Osteoblast (primary cell): ENCODE results near the gene DCAF15. TPM values are rescaled to one million over a fixed set of nuclear protein-coding genes. Genes with fewer than 3 reads are reported as not detected.

Source experiments
- DNase-seq: peaks from one replicate; pipeline ENCODE4 v3.0.0; 2011; ENCODE audit warnings: low spot score, mixed read lengths; ENCODE audit not compliant: insufficient read length; ENCODE audit errors: missing footprints
- H2AFZ ChIP-seq: 2 replicates; pipeline ENCODE4 v1.6.0; 2011; ENCODE audit warnings: mild to moderate bottlenecking, low read length
- H3K27ac ChIP-seq: 2 replicates; pipeline ENCODE4 v1.5.1; 2011; ENCODE audit warnings: mild to moderate bottlenecking, low read depth, low read length, moderate library complexity
- H3K27me3 ChIP-seq: 2 replicates; pipeline ENCODE4 v1.6.0; 2012; ENCODE audit warnings: mild to moderate bottlenecking, control low read depth, inconsistent platforms, low read length, moderate library complexity; ENCODE audit not compliant: insufficient read depth
- H3K36me3 ChIP-seq: 2 replicates; pipeline ENCODE4 v1.5.1; 2011; ENCODE audit warnings: mild to moderate bottlenecking, low read length, control low read depth, moderate library complexity; ENCODE audit not compliant: insufficient read depth
- H3K4me1 ChIP-seq: 2 replicates; pipeline ENCODE4 v1.5.1; 2011; ENCODE audit warnings: mild to moderate bottlenecking, low read length, control low read depth, moderate library complexity; ENCODE audit not compliant: insufficient read depth
- H3K4me2 ChIP-seq: 2 replicates; pipeline ENCODE4 v1.6.0; 2011; ENCODE audit warnings: mild to moderate bottlenecking, low read length; ENCODE audit not compliant: insufficient read depth
- H3K4me3 ChIP-seq: fragments of 200-600 bp; sonication (generic); 3 replicates; pipeline ENCODE4 v1.5.1; 2012; ENCODE audit warnings: mild to moderate bottlenecking, low read length, inconsistent platforms; ENCODE audit not compliant: insufficient read depth
- H3K79me2 ChIP-seq: 2 replicates; pipeline ENCODE4 v1.6.0; 2012; ENCODE audit warnings: mild to moderate bottlenecking, low read length, control low read depth, inconsistent platforms; ENCODE audit not compliant: insufficient read depth
- H3K9me3 ChIP-seq: 2 replicates; pipeline ENCODE4 v1.5.1; 2011; ENCODE audit warnings: low read depth, low read length, control low read depth
- H4K20me1 ChIP-seq: 2 replicates; pipeline ENCODE4 v1.6.0; 2012; ENCODE audit warnings: mild to moderate bottlenecking, low read length, control low read depth; ENCODE audit not compliant: insufficient read depth
- total RNA-seq: library from RNA; depleted of rRNA; stranded (reverse); fragments of >200 nt; gene quantifications from 2 replicates; pipeline ENCODE4 v1.2.3, GENCODE V29; 2012
- TF ChIP-seq, protein P1 (sequence below): IDR thresholded peaks from 2 replicates; pipeline ENCODE4 v1.5.1; 2011; ENCODE audit warnings: mild to moderate bottlenecking, low read depth, low read length, moderate library complexity; ENCODE audit errors: extremely low read depth

DCAF15 gene
- total RNA-seq, 1 donor: 11.9 TPM

DNA sequence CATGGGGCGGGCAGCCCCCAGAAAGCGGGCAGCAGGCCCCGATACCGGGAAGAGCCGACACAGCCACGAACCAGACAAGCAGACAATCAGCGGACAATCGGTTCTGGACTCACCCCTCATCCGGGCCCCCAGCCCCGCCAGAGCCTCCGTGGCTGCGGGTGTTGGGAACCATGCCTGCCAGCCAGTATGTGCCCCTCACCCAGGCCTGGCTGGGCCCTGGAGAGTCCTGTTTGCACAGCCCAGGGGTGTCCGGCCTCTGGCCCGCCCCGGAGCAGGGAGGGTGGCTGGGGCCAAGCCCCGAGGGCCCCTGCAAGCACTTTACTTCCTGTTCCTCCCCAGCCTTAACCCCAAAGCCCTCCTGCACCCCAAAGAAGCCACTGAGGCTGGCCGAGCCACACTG is 21.9 kb upstream of the DCAF15 start:
- Histone ChIP-seq H3K27ac (no peak overlapping the region), H3K4me1 (no peaks in the 10 kb centered on the region), H4K20me1 (no peaks in the 10 kb centered on the region), H3K4me2 (no peak overlapping the region), H3K79me2 (no peaks in the 10 kb centered on the region), H3K27me3 (no peaks in the 10 kb centered on the region), H3K9me3 (no peaks in the 10 kb centered on the region), H3K4me3 (no peak overlapping the region), H2AFZ (no peak overlapping the region), H3K36me3 (peaks cover 22% of the 10 kb centered on the region)
- TF ChIP-seq, protein P1, sequence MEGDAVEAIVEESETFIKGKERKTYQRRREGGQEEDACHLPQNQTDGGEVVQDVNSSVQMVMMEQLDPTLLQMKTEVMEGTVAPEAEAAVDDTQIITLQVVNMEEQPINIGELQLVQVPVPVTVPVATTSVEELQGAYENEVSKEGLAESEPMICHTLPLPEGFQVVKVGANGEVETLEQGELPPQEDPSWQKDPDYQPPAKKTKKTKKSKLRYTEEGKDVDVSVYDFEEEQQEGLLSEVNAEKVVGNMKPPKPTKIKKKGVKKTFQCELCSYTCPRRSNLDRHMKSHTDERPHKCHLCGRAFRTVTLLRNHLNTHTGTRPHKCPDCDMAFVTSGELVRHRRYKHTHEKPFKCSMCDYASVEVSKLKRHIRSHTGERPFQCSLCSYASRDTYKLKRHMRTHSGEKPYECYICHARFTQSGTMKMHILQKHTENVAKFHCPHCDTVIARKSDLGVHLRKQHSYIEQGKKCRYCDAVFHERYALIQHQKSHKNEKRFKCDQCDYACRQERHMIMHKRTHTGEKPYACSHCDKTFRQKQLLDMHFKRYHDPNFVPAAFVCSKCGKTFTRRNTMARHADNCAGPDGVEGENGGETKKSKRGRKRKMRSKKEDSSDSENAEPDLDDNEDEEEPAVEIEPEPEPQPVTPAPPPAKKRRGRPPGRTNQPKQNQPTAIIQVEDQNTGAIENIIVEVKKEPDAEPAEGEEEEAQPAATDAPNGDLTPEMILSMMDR: no peak
- peak; percentile 67 for DNase-seq

DNA sequence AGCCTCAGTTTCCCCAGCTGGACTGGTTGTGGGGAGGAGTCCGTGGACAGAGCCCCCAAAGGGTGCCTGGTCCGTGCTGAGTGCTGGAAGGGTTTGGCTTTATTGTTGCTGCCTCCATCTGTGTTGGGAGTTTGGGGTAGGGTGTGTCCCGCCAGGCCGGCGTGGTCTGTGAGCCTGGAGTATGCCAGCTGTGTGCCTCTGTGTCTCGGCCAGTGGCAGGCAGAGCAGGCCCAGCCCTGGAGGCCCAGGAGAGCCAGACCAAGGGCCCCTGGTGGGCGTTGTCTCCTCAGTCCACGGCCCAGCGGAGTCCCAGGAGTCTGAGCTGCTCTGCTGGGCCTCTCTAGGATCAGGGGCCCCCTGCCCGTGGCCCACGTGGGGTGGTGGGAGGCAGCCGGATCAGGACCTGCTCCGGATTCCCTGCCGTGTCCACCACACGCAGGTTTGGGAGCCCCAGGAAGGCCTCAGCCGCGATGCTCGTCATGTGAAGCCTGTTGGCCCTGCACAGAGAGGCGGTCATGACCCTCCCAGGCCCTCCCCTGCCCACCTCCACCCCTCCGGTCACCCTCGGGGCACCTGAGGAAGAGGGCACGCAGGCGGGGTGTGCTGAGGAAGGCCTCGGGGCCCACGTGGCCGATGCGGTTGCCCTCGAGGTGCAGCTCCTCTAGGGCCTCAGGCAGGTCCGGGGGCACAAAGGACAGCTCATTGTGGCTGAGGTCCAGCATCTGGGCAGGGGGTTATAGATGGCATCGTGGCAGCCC is 20.7 kb upstream of the DCAF15 start:
- TF ChIP-seq, protein P1: no peak
- no peak overlapping the region for H2AFZ ChIP-seq
- no peaks in the 10 kb centered on the region for H3K79me2 ChIP-seq
- no peak overlapping the region for H3K4me3 ChIP-seq
- no peak overlapping the region for H3K27ac ChIP-seq
- no peaks in the 10 kb centered on the region for H3K9me3 ChIP-seq
- no peaks in the 10 kb centered on the region for H4K20me1 ChIP-seq
- H3K27me3 ChIP-seq: no peaks in the 10 kb centered on the region
- H3K36me3 ChIP-seq: peaks cover 19% of the 10 kb centered on the region
- H3K4me1 ChIP-seq: no peaks in the 10 kb centered on the region
- DNase-seq: peak; percentile 58
- no peak overlapping the region for H3K4me2 ChIP-seq

DNA sequence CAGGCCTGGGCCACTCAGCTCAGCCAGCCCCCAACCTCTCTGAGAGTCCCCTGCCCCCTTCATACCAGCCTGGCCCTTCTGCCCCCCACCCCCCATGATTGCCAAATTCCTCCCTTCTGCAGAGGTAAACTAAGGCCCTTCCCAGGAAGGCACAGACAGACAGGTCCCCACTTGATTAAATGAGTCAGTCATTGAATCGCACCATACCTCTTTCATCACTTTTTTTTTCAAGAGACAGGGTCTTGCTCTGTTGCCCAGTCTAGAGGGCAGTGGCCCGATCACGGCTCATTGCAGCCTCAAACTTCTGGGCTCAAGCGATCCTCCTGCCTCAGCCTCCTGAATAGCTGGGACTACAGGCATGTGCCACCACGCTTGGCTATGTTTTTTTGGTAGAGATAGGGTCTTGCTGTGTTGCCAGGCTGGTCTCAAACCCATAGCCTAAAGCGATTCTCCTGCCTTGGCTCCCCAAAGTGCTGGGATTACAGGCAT is 20.1 kb upstream of the DCAF15 start:
- Histone ChIP-seq H3K27ac (no peak overlapping the region), H3K36me3 (peaks cover 13% of the 10 kb centered on the region), H3K4me2 (no peak overlapping the region), H4K20me1 (no peaks in the 10 kb centered on the region), H3K79me2 (no peaks in the 10 kb centered on the region), H3K4me3 (no peak overlapping the region), H3K9me3 (no peaks in the 10 kb centered on the region), H2AFZ (no peak overlapping the region), H3K4me1 (no peaks in the 10 kb centered on the region), H3K27me3 (no peaks in the 10 kb centered on the region)
- TF ChIP-seq, protein P1: no peak
- peak; percentile 61 for DNase-seq

DNA sequence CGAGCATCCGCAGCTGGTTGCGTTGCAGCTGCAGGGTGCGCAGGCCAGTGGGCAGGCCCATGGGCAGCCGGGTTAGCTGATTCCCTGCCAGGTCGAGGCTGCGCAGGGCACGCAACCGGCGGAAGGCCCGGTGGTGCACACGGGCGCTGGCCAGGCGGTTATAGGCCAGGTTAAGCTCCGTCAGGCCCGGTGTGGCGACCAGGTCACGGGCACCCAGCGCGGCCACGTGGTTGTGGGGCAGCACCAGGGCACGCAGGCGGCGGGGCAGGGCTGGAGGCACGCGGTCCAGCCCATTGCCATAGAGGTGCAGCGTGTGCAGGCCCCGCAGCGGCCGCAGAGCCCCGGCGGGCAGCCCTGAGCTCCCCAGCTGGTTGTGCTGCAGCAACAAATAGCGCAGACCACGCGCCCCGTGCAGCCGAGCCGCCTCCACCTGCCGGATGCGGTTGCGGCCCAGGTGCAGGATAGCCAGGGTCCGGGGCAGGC is 19.4 kb upstream of the DCAF15 start:
- Histone ChIP-seq H3K27me3 (no peaks in the 10 kb centered on the region), H3K4me2 (no peak overlapping the region), H3K27ac (no peak overlapping the region), H2AFZ (no peak overlapping the region), H4K20me1 (no peaks in the 10 kb centered on the region), H3K9me3 (no peaks in the 10 kb centered on the region), H3K4me1 (no peaks in the 10 kb centered on the region), H3K4me3 (no peak overlapping the region), H3K79me2 (no peaks in the 10 kb centered on the region), H3K36me3 (peaks cover 12% of the 10 kb centered on the region)
- TF ChIP-seq, protein P1: no peak
- peak; percentile 56 for DNase-seq
